AG04450 (cell line): Measurements from ENCODE around the gene PRKAG2. TPM values are rescaled to one million over a fixed set of nuclear protein-coding genes. Genes with fewer than 3 reads are reported as not detected.

Source experiments
- CTCF ChIA-PET: fragments of 300-600, 350-600 bp; formaldehyde crosslinking; extraction: SDS; loops from one replicate; lab custom pipeline; 2022; ENCODE audit warnings: antibody characterized with exemption, inconsistent platforms; lab: Charles Lee
- POLR2A ChIA-PET: fragments of 350-600 bp; formaldehyde crosslinking; extraction: SDS; loops from one replicate; lab custom pipeline; 2021; ENCODE audit warnings: antibody characterized with exemption, inconsistent platforms; lab: Yijun Ruan, JAX
- DNase-seq: peaks from one replicate; pipeline ENCODE4 v3.0.0-alpha.2; 2011; ENCODE audit warnings: low read depth, low spot score
- H3K27ac ChIP-seq: one replicate; pipeline ENCODE4 v1.5.1; 2012; ENCODE audit warnings: low read depth, low read length, control low read depth
- H3K27me3 ChIP-seq: one replicate; pipeline ENCODE4 v1.6.0; 2012; ENCODE audit warnings: low read length; ENCODE audit not compliant: control insufficient read depth, insufficient read depth
- H3K4me3 ChIP-seq: 2 replicates; pipeline ENCODE4 v1.5.1; 2011; ENCODE audit warnings: mild to moderate bottlenecking, low read depth, low read length, control low read depth
- H3K9me3 ChIP-seq: 2 replicates; pipeline ENCODE4 v1.5.1; 2012; ENCODE audit warnings: low read length; ENCODE audit not compliant: control insufficient read depth, insufficient read depth
- polyA plus RNA-seq: library from polyadenylated mRNA; depleted of rRNA; stranded (reverse); fragments of >200 nt; gene quantifications from 2 replicates; pipeline ENCODE4 v1.2.3, GENCODE V29; 2011
- TF ChIP-seq, protein P1 (sequence below): IDR thresholded peaks from 2 replicates; pipeline ENCODE4 v1.5.1; 2011; ENCODE audit warnings: low read depth, low read length, control low read depth, inconsistent platforms

The PRKAG2 gene
- polyA plus RNA-seq, 1 experiment: 45.0 TPM

DNA sequence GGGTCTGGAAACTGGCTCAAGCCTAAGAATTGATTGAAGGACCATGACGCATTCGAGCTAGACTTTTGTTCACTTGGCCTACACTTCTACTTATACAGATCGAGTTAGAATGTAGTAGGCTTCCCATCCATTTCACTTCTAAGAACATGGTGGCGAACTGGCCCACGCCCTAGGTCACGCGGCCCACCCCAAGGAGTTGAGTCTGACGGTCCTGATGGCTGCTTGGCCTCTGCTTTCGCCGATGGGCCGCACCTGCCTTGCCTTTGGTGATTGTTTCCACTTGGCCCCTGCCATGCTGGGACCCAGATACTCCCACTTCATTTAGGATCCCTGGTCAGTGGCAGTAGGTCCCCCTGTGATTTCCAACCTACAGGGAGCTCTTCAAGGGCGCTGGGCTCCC lies 153.6 kb downstream of the PRKAG2 start:
- H3K27ac ChIP-seq: no peak overlapping the region
- no peak overlapping the region for H3K4me3 ChIP-seq
- DNase-seq: no peak
- H3K27me3 ChIP-seq: no peaks in the 10 kb centered on the region
- POLR2A ChIA-PET: no interaction called here
- H3K9me3 ChIP-seq: no peaks in the 10 kb centered on the region; the same call in 1 of the 2 replicates
- TF ChIP-seq, protein P1, sequence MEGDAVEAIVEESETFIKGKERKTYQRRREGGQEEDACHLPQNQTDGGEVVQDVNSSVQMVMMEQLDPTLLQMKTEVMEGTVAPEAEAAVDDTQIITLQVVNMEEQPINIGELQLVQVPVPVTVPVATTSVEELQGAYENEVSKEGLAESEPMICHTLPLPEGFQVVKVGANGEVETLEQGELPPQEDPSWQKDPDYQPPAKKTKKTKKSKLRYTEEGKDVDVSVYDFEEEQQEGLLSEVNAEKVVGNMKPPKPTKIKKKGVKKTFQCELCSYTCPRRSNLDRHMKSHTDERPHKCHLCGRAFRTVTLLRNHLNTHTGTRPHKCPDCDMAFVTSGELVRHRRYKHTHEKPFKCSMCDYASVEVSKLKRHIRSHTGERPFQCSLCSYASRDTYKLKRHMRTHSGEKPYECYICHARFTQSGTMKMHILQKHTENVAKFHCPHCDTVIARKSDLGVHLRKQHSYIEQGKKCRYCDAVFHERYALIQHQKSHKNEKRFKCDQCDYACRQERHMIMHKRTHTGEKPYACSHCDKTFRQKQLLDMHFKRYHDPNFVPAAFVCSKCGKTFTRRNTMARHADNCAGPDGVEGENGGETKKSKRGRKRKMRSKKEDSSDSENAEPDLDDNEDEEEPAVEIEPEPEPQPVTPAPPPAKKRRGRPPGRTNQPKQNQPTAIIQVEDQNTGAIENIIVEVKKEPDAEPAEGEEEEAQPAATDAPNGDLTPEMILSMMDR: no peak
- CTCF ChIA-PET: no interaction called here

DNA sequence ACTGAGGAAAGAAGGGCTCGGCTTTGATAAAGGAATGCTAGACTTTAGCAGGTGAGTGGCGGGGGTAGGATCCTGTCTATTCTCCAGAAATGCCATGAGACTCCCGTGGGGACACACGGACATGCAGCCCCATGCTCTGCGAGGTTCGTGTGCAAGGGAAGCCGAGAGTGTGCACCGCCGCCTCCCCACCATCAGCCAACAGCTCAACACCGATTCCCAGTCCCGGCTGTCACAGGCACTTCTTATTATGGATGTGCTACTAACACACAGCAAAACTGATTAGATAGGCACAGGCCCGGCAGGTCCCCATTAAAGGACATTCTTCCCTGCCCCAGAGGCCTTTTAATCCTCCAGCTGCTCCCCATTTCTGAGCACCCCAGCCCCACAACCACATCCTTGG lies 154.4 kb downstream of the PRKAG2 start:
- ChIA-PET CTCF (no interaction called here), POLR2A (no interaction called here)
- no peak overlapping the region for H3K27ac ChIP-seq
- H3K4me3 ChIP-seq: no peak overlapping the region
- peaks cover 3% of the 10 kb centered on the region; the same call in 1 of the 2 replicates for H3K9me3 ChIP-seq
- TF ChIP-seq, protein P1: no peak
- no peak for DNase-seq
- no peaks in the 10 kb centered on the region for H3K27me3 ChIP-seq

DNA sequence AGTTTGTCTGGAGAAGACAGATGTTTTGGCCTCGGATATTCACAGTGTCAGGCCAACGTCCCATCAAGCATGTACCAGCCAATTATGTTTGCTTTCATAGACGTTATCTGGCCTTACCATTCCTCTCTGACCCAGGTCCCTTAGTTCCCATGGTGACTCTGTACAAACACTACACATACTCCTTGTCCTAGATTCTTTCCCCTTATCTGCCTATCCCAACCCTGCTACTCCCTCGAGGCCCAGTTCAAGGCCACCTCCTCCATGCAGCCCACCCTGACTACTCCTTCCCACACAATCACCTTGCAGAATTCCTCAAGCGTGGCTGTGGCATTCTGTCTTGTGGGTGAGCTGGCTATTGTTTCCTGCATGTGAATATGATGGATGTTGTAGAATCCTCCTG lies 155.2 kb downstream of the PRKAG2 start:
- DNase-seq: no peak
- TF ChIP-seq, protein P1: no peak
- Histone ChIP-seq H3K27me3 (no peaks in the 10 kb centered on the region), H3K27ac (no peak overlapping the region), H3K4me3 (no peak overlapping the region), H3K9me3 (peaks cover 3% of the 10 kb centered on the region; the same call in 1 of the 2 replicates)
- CTCF ChIA-PET: interaction anchor here (0.7 kb wide), 1 partner anchor 14 kb away, joined by 4 read pairs; no protein-coding TSS in a partner anchor
- POLR2A ChIA-PET: no interaction called here

DNA sequence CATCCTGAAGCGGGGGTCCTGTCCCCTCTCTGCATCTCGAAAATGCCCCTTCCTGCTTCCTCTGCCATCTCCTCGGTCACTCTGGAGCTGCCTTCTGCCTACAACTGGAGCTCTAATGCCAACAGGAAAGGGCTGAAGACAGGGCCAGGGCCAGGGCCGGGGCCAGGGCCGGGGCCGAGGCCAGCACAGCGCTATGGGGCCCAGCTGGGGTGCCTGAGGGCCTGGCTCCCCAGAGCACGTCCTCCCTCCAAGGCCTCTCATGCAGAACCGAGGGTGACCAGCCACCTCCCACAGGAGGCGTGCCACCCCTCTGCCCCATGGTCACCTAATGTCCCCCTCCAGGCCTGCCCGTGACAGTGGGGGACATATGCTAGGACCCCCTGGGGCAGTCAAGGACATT lies 155.7 kb downstream of the PRKAG2 start:
- H3K27ac ChIP-seq: no peak overlapping the region
- H3K27me3 ChIP-seq: no peaks in the 10 kb centered on the region
- TF ChIP-seq, protein P1: no peak
- H3K4me3 ChIP-seq: no peak overlapping the region
- no peak for DNase-seq
- CTCF ChIA-PET: no interaction called here
- peaks cover 3% of the 10 kb centered on the region; the same call in 1 of the 2 replicates for H3K9me3 ChIP-seq
- POLR2A ChIA-PET: no interaction called here

DNA sequence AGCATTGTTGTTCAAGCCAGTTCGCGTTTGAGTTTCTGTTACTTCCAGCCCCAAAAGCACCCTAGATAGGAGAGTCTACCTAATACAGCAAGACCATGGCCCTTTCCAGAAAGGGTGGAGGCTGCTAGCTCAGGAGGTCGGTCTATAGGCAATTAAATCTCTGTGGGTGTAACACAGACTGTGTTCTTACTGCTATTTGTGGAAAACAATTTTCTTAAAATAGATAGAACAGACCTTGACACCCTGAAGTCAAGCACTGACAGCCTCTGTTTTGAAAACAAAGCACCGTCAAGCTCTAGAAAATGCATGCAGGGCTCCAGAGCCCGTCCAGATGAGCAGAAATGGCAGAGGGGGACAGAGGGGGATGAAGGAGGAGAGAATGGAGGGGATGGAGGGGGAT lies 156.6 kb downstream of the PRKAG2 start:
- ChIA-PET CTCF (no interaction called here), POLR2A (no interaction called here)
- Histone ChIP-seq H3K4me3 (no peak overlapping the region), H3K9me3 (peaks cover 3% of the 10 kb centered on the region; the same call in 1 of the 2 replicates), H3K27me3 (no peaks in the 10 kb centered on the region), H3K27ac (no peak overlapping the region)
- TF ChIP-seq, protein P1: no peak
- DNase-seq: no peak
